PC-9 (cell line): ENCODE results near the gene MADD.

Experiments
- EZH2 ChIP-seq: fragments of 200-600 bp; sonication (generic); IDR thresholded peaks from 2 replicates; pipeline ENCODE4 v1.8.0; 2017; ENCODE audit warnings: antibody characterized with exemption, low read depth
- TF ChIP-seq, protein P1 (sequence below): fragments of 200-600 bp; sonication (generic); conservative IDR thresholded peaks from 2 replicates; pipeline ENCODE4 v1.6.1; 2017; ENCODE audit warnings: mixed run types, antibody characterized with exemption, mild to moderate bottlenecking, moderate library complexity

- TF ChIP-seq EZH2: no peak
- TF ChIP-seq, protein P1, sequence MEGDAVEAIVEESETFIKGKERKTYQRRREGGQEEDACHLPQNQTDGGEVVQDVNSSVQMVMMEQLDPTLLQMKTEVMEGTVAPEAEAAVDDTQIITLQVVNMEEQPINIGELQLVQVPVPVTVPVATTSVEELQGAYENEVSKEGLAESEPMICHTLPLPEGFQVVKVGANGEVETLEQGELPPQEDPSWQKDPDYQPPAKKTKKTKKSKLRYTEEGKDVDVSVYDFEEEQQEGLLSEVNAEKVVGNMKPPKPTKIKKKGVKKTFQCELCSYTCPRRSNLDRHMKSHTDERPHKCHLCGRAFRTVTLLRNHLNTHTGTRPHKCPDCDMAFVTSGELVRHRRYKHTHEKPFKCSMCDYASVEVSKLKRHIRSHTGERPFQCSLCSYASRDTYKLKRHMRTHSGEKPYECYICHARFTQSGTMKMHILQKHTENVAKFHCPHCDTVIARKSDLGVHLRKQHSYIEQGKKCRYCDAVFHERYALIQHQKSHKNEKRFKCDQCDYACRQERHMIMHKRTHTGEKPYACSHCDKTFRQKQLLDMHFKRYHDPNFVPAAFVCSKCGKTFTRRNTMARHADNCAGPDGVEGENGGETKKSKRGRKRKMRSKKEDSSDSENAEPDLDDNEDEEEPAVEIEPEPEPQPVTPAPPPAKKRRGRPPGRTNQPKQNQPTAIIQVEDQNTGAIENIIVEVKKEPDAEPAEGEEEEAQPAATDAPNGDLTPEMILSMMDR: no peak
Measured at GRCh38 chr11:47342036-47342803, 72.3 kb downstream of the MADD start.
